ENCODE data around the gene LRFN4.

- TF ChIP-seq, protein P1, sequence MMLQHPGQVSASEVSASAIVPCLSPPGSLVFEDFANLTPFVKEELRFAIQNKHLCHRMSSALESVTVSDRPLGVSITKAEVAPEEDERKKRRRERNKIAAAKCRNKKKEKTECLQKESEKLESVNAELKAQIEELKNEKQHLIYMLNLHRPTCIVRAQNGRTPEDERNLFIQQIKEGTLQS (CRISPR knock-in tag; conservative IDR thresholded peaks at IDR 0.05), result no peak
- TF ChIP-seq TCF7 (CRISPR knock-in tag; IDR thresholded peaks at IDR 0.05; ENCODE audit: low read depth), result no peak
- TF ChIP-seq NFYB (CRISPR knock-in tag; conservative IDR thresholded peaks at IDR 0.05; ENCODE audit: low read depth), result no peak
- TF ChIP-seq SP1 (CRISPR knock-in tag; conservative IDR thresholded peaks at IDR 0.05), result no peak
- TF ChIP-seq, protein P2, sequence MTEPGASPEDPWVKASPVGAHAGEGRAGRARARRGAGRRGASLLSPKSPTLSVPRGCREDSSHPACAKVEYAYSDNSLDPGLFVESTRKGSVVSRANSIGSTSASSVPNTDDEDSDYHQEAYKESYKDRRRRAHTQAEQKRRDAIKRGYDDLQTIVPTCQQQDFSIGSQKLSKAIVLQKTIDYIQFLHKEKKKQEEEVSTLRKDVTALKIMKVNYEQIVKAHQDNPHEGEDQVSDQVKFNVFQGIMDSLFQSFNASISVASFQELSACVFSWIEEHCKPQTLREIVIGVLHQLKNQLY (CRISPR knock-in tag; IDR thresholded peaks at IDR 0.05), result no peak
Observed at GRCh38 chr11:66874232-66874631, 17.4 kb downstream of the LRFN4 start.

Data from WTC11 (cell line).